Upper lobe of right lung (tissue), 1 donor: ENCODE measurements around the gene RNU5B-1. TPM values are rescaled to one million over a fixed set of nuclear protein-coding genes. Genes with fewer than 3 reads are reported as not detected.

Source experiments
- total RNA-seq: library from RNA; stranded (reverse); fragmentation: NEBNext Ultra II Directional; extraction: Animal tissue kit (Norgen Biotek cat#: 25700); gene quantifications from one replicate; pipeline ENCODE4 v1.2.1, GENCODE V29; 2021
- donor health status: DM: no; HTN: yes; CAD: no; lungs with severe emphysema.

The RNU5B-1 gene
- total RNA-seq, 1 donor from 2014 or later, result 21.6 TPM

Other genes with a start within 250 kb of the RNU5B-1 start
- gene RASL12, start 236.7 kb upstream of the RNU5B-1 start, total RNA-seq, result 20.2 TPM
- gene KBTBD13, start 227.9 kb upstream of the RNU5B-1 start, total RNA-seq, result not detected
- gene UBAP1L, start 189.5 kb upstream of the RNU5B-1 start, total RNA-seq, result 4.9 TPM
- 29.4 TPM for gene PDCD7, start 170.9 kb upstream of the RNU5B-1 start, total RNA-seq
- 38.2 TPM for gene CLPX, start 119.3 kb upstream of the RNU5B-1 start, total RNA-seq
- gene CILP, start 93.2 kb upstream of the RNU5B-1 start, total RNA-seq, result 1.1 TPM
- gene PARP16, start 17.8 kb upstream of the RNU5B-1 start, total RNA-seq, result 8.3 TPM
- gene RNU5A-1, start 8.6 kb upstream of the RNU5B-1 start, total RNA-seq, result not detected
- gene IGDCC3, start 73.3 kb downstream of the RNU5B-1 start, total RNA-seq, result not detected
- gene IGDCC4, start 118.3 kb downstream of the RNU5B-1 start, total RNA-seq, result 0.38 TPM
- gene DPP8, start 213.0 kb downstream of the RNU5B-1 start, total RNA-seq, result 28.2 TPM
- gene HACD3, start 225.8 kb downstream of the RNU5B-1 start, total RNA-seq, result 56.8 TPM